Endothelial cell of umbilical vein (primary cell): ENCODE results near the gene COL18A1. TPM values are rescaled to one million over a fixed set of nuclear protein-coding genes. Genes with fewer than 3 reads are reported as not detected.
A peak's percentile ranks its signal among the peaks of the same experiment; 100 is the strongest.

Experiments
- BruUV-seq: library from RNA; stranded (reverse); fragments of 400-500 nt; replicated peaks from 2 replicates; lab custom pipeline; 2021; lab: Mats Ljungman, UMichigan
- CTCF ChIA-PET: fragments of 300-600, 350-600 bp; sonication (Branson Sonifier 250); formaldehyde crosslinking; loops from one replicate; lab custom pipeline; 2021; ENCODE audit warnings: antibody characterized with exemption, inconsistent platforms; lab: Charles Lee
- POLR2A ChIA-PET: fragments of 300-600, 350-600 bp; sonication (Branson Sonifier 250); formaldehyde crosslinking; loops from one replicate; lab custom pipeline; 2021; ENCODE audit warnings: antibody characterized with exemption, inconsistent platforms; lab: Charles Lee
- DNase-seq: peaks from one replicate; pipeline ENCODE4 v3.0.0-alpha.2; 2011; ENCODE audit warnings: low read depth, low spot score
- FAIRE-seq: peaks from 2 replicates; lab custom pipeline; 2011; peaks lifted over from hg19 to GRCh38; lab: Jason Lieb, UNC
- H2AFZ ChIP-seq: 2 replicates; pipeline ENCODE4 v1.6.0; 2012; ENCODE audit warnings: low read depth, low read length, control low read depth, inconsistent platforms
- H3K27ac ChIP-seq: 2 replicates; pipeline ENCODE4 v1.5.1; 2011; ENCODE audit warnings: low read depth, mild to moderate bottlenecking, control low read depth, low read length, moderate library complexity; ENCODE audit not compliant: insufficient read depth
- H3K27me3 ChIP-seq, 2 experiments: 2 replicates each; pipeline versions ENCODE4 v1.6.0 to v1.6.1; 2011; ENCODE audit warnings: low read length in 2 of 2, mixed read lengths in 1 of 2; ENCODE audit not compliant: control insufficient read depth in 2 of 2, insufficient read depth in 2 of 2
- H3K36me3 ChIP-seq, 2 experiments: 2 replicates in 1 of 2; 3 replicates in 1 of 2; pipeline ENCODE4 v1.5.1; 2011; ENCODE audit warnings: low read length in 2 of 2, mild to moderate bottlenecking in 1 of 2, moderate library complexity in 1 of 2; ENCODE audit not compliant: control insufficient read depth in 2 of 2, insufficient read depth in 2 of 2; ENCODE audit errors: extremely low read depth in 1 of 2
- H3K4me1 ChIP-seq: 3 replicates; pipeline ENCODE4 v1.5.1; 2011; ENCODE audit warnings: mild to moderate bottlenecking, low read length; ENCODE audit not compliant: control insufficient read depth, insufficient read depth; ENCODE audit errors: extremely low read depth
- H3K4me2 ChIP-seq: 2 replicates; pipeline ENCODE4 v1.6.1; 2011; ENCODE audit warnings: low read length, control low read depth, mixed read lengths; ENCODE audit not compliant: insufficient read depth
- H3K4me3 ChIP-seq, 3 experiments: fragments of 200-600 bp in 1 of 3; sonication (generic), shearing (Covaris generic) in 1 of 3; replicated peaks in 1 of 3; 2 replicates each; pipeline ENCODE4 v1.5.1; 2011 to 2016; ENCODE audit warnings: control low read depth in 3 of 3, low read length in 3 of 3, mild to moderate bottlenecking in 2 of 3, inconsistent platforms in 1 of 3, low read depth in 1 of 3, moderate library complexity in 1 of 3; ENCODE audit not compliant: insufficient read depth in 1 of 3
- H3K79me2 ChIP-seq: 2 replicates; pipeline ENCODE4 v1.6.0; 2012; ENCODE audit warnings: low read length, inconsistent platforms; ENCODE audit not compliant: control insufficient read depth, insufficient read depth
- H3K9ac ChIP-seq: replicated peaks from 2 replicates; pipeline ENCODE3; 2011; ENCODE audit warnings: low read length, control low read depth; ENCODE audit not compliant: insufficient read depth; ENCODE audit errors: extremely low read depth
- H3K9me1 ChIP-seq: replicated peaks from 3 replicates; pipeline ENCODE4 v1.6.0; 2011; ENCODE audit warnings: mild to moderate bottlenecking, low read length; ENCODE audit not compliant: control insufficient read depth, insufficient read depth; ENCODE audit errors: extremely low read depth
- H3K9me3 ChIP-seq: replicated peaks from 2 replicates; pipeline ENCODE4 v1.5.1; 2012; ENCODE audit warnings: low read length, inconsistent platforms; ENCODE audit not compliant: control insufficient read depth, insufficient read depth
- H4K20me1 ChIP-seq: replicated peaks from 2 replicates; pipeline ENCODE3; 2011; ENCODE audit warnings: mild to moderate bottlenecking, low read length; ENCODE audit not compliant: control insufficient read depth, insufficient read depth; ENCODE audit errors: extremely low read depth
- CTCF ChIP-seq, 2 donors: IDR thresholded peaks; 1 replicate in 1 of 2; 2 replicates in 1 of 2; pipeline ENCODE4 v1.5.1; 2011; ENCODE audit warnings: low read length in 2 of 2, mild to moderate bottlenecking in 2 of 2, moderate library complexity in 2 of 2, control low read depth in 1 of 2, inconsistent platforms in 1 of 2, low read depth in 1 of 2; ENCODE audit not compliant: insufficient read depth in 1 of 2; ENCODE audit errors: extremely low read depth in 1 of 2
- EZH2 ChIP-seq: IDR thresholded peaks from 2 replicates; pipeline ENCODE4 v1.6.1; 2012; ENCODE audit warnings: borderline replicate concordance, low read depth, mild to moderate bottlenecking, moderate library complexity, low read length, inconsistent platforms; ENCODE audit not compliant: severe bottlenecking
- FOS ChIP-seq: IDR thresholded peaks from 2 replicates; pipeline ENCODE4 v1.6.1; 2011; ENCODE audit warnings: mild to moderate bottlenecking, low read length, moderate library complexity, borderline replicate concordance; ENCODE audit not compliant: insufficient read depth
- GATA2 ChIP-seq: IDR thresholded peaks from 2 replicates; pipeline ENCODE4 v1.7.0; 2011; ENCODE audit warnings: low read depth, mild to moderate bottlenecking, moderate library complexity, mixed read lengths, low read length; ENCODE audit not compliant: insufficient read length, insufficient read depth
- JUN ChIP-seq: IDR thresholded peaks from 2 replicates; pipeline ENCODE4 v1.6.1; 2011; ENCODE audit warnings: borderline replicate concordance, low read depth; ENCODE audit not compliant: insufficient read length, insufficient read depth
- MAX ChIP-seq: IDR thresholded peaks from 2 replicates; pipeline ENCODE4 v1.6.1; 2011; ENCODE audit not compliant: insufficient read depth, insufficient read length
- MYC ChIP-seq: IDR thresholded peaks from one replicate; pipeline ENCODE4 v1.6.1; 2011; ENCODE audit warnings: mild to moderate bottlenecking, low read depth, low read length
- POLR2A ChIP-seq: IDR thresholded peaks from 2 replicates; pipeline ENCODE4 v1.6.1; 2012; ENCODE audit warnings: low read depth, mild to moderate bottlenecking, control low read depth, low read length
- POLR2AphosphoS5 ChIP-seq: IDR thresholded peaks from 2 replicates; pipeline ENCODE4 v1.6.1; 2012; ENCODE audit warnings: low read depth, mild to moderate bottlenecking, control low read depth, low read length, moderate library complexity; ENCODE audit not compliant: insufficient read depth
- dilution Hi-C: fragments of 300-500 bp; cut with MboI; formaldehyde crosslinking; loops from one replicate; pipeline ENCODE4 v1.15.0; 2019; ENCODE audit warnings: low sequenced_read_pairs; ENCODE audit not compliant: extremely low pct_ligation_motif_present
- intact Hi-C: fragments of 100-400 bp; cut with micrococcal nuclease; formaldehyde crosslinking; loops from one replicate; pipeline ENCODE4 v1.10.0; 2022
- polyA plus RNA-seq, 4 experiments: library from polyadenylated mRNA; depleted of rRNA in 3 of 4; stranded (reverse) in 3 of 4; unstranded in 1 of 4; fragments of >200 nt; gene quantifications; 2 replicates each; pipeline versions ENCODE4 v1.2.1 to v1.2.3, GENCODE V29; 2011 to 2012; ENCODE audit warnings: missing spikeins in 1 of 4
- total RNA-seq: library from RNA; stranded (reverse); gene quantifications from 2 replicates; pipeline ENCODE4 v1.2.3, GENCODE V29; 2021

Gene COL18A1
- total and polyA plus RNA-seq, 2 donors (not counting 3 experiments of a cell fraction or from before 2014, with no cell fraction given), result 198 to 252 TPM

GRCh38 chr21:45541221-45542039 is 136.5 kb downstream of the COL18A1 start:
- no peaks in the 10 kb centered on the region for H3K9me3 ChIP-seq
- ChIA-PET POLR2A (no interaction called here), CTCF (interaction anchor here (1.3 kb wide), 1 partner anchor 401 kb away, joined by 3 read pairs; no protein-coding TSS in a partner anchor)
- dilution Hi-C loops (no loop called here), intact Hi-C loops (no loop called here)
- H3K9ac ChIP-seq, result peak overlapping the region; percentile 35
- H3K27ac ChIP-seq, result peak overlapping the region; percentile 36
- H3K4me3 ChIP-seq, result peak overlapping the region; percentile 47 to 79 (median 59)
- H3K36me3 ChIP-seq, result no peaks in the 10 kb centered on the region
- peaks cover 9% of the 10 kb centered on the region for H3K4me1 ChIP-seq
- TSS peak; percentile 50 for BruUV-seq
- FAIRE-seq, result peak; percentile 81
- H3K27me3 ChIP-seq, result no peaks in the 10 kb centered on the region
- no peaks in the 10 kb centered on the region for H4K20me1 ChIP-seq
- peaks cover 42% of the 10 kb centered on the region for H3K79me2 ChIP-seq
- H3K4me2 ChIP-seq, result peak overlapping the region; percentile 81
- H3K9me1 ChIP-seq, result no peaks in the 10 kb centered on the region
- peak overlapping the region; percentile 5 for H2AFZ ChIP-seq
- TF ChIP-seq JUN, result no peak
- no peak for TF ChIP-seq FOS
- TF ChIP-seq MYC, result peak; percentile 74
- TF ChIP-seq MAX, result peak; percentile 77
- TF ChIP-seq CTCF (IDR thresholded peaks at IDR 0.05; ENCODE audit: extremely low read depth in 1 of 2, insufficient read depth in 1 of 2, low read depth in 1 of 2, low read length in 2 of 2), result no peak
- no peak for TF ChIP-seq EZH2
- TF ChIP-seq GATA2, result no peak
- peak; percentile 40 for TF ChIP-seq POLR2A
- TF ChIP-seq POLR2AphosphoS5, result peak; percentile 68
- peak; percentile 53 for DNase-seq
